ENCODE data around the gene TSN. TPM values are rescaled to one million over a fixed set of nuclear protein-coding genes. Genes with fewer than 3 reads are reported as not detected.

The TSN gene
- polyA plus RNA-seq, 1 of the 3 experiments (the other 2 are of a cell fraction), result 26.1 TPM

DNA sequence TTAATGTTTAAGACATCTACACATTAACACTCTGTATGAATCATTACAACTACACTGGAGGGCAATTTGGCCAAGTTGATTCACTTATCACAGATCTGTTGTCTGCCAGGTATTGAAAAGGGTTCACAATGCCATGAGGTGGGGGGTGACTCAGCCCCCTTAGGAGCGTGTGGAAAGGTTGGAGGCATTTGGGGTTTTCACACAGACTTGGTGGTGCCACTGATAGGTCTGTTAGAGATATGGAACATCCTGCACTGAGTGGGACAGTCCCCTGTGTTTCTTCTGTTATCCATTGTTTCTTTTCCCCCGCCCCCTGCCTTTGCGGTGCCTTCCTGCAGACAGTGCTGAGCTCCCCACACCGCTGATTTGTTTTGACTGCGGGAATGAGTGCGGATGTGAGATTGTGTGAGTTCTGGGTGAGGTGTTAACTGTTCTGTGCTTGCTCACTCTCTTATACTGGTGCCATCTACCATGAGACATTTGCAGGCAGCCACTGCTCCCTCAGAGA is 9.3 kb upstream of the TSN start:
- no peaks in the 10 kb centered on the region for H3K4me1 ChIP-seq (ENCODE audit: control insufficient read depth in 1 of 2, insufficient read depth in 2 of 2, low read depth in 1 of 2, low read length in 1 of 2)
- no peaks in the 10 kb centered on the region for H3F3A ChIP-seq (replicated peaks; ENCODE audit: insufficient read depth)
- 75% methylated on average over 6 of the region's 6 CpGs for whole genome bisulfite sequencing (ENCODE audit: low lambda C conversion rate)
- no peaks in the 10 kb centered on the region for H3K79me2 ChIP-seq (ENCODE audit: insufficient read depth)
- H3K27me3 ChIP-seq (ENCODE audit: insufficient read depth), result no peaks in the 10 kb centered on the region
- TF ChIP-seq TEAD4 (IDR thresholded peaks at IDR 0.05; ENCODE audit: borderline replicate concordance, insufficient read depth) (no peak), POLR2AphosphoS5 (IDR thresholded peaks at IDR 0.05; ENCODE audit: low read depth, low read length) (no peak), TAF1 (IDR thresholded peaks at IDR 0.05; ENCODE audit: borderline replicate concordance, low read depth, low read length) (no peak), TCF12 (IDR thresholded peaks at IDR 0.05) (no peak), RAD21 (IDR thresholded peaks at IDR 0.05; ENCODE audit: low read length) (no peak)
- TF ChIP-seq, protein P1, sequence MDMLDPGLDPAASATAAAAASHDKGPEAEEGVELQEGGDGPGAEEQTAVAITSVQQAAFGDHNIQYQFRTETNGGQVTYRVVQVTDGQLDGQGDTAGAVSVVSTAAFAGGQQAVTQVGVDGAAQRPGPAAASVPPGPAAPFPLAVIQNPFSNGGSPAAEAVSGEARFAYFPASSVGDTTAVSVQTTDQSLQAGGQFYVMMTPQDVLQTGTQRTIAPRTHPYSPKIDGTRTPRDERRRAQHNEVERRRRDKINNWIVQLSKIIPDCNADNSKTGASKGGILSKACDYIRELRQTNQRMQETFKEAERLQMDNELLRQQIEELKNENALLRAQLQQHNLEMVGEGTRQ (IDR thresholded peaks at IDR 0.05; ENCODE audit: borderline replicate concordance, low read depth, low read length), result no peak
- CTCF ChIA-PET, result no interaction called here
- no peak for DNase-seq
- POLR2A ChIA-PET, result no interaction called here
- H3K9me2 ChIP-seq, result no peaks in the 10 kb centered on the region
- no peak overlapping the region for H2AFZ ChIP-seq (ENCODE audit: low read depth)
- H3K9ac ChIP-seq, result no peak overlapping the region
- no peaks in the 10 kb centered on the region for H4K20me1 ChIP-seq (ENCODE audit: insufficient read depth)
- no peaks in the 10 kb centered on the region for H3K36me3 ChIP-seq (replicated peaks in 1 of 2; ENCODE audit: control insufficient read depth in 1 of 2, insufficient read depth in 2 of 2, low read length in 1 of 2)
- no peaks in the 10 kb centered on the region for H3K9me3 ChIP-seq
- no peak overlapping the region for H3K4me3 ChIP-seq (ENCODE audit: low read depth in 2 of 2, low read length in 1 of 2)
- H3K27ac ChIP-seq (ENCODE audit: low read depth in 2 of 2, low read length in 1 of 2), result no peak overlapping the region
- H3K4me2 ChIP-seq, result no peak overlapping the region

DNA sequence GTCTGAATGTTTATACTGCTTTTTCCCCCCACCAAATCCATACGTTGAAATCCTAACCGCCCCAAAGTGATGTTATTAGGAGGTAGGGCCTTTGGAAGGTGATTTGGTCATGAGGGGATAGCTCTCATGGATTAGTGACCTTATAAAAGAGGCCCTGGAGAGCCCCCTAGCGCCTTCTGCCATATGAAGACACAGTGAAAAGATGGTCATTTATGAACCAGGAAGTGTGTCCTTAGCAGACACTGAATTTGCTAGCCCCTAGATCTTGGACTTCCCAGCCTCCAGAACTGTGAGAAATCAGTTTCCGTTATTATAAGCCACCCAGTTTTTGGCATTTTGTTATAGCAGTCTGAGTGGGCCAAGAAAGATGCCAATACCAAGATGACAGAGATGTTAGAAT is 7.2 kb upstream of the TSN start:
- Histone ChIP-seq H3K4me2 (no peak overlapping the region), H3K4me1 (ENCODE audit: control insufficient read depth in 1 of 2, insufficient read depth in 2 of 2, low read depth in 1 of 2, low read length in 1 of 2) (no peaks in the 10 kb centered on the region), H3F3A (replicated peaks; ENCODE audit: insufficient read depth) (peaks cover 2% of the 10 kb centered on the region), H3K9me3 (no peaks in the 10 kb centered on the region), H3K79me2 (ENCODE audit: insufficient read depth) (no peaks in the 10 kb centered on the region), H4K20me1 (ENCODE audit: insufficient read depth) (no peaks in the 10 kb centered on the region), H3K9me2 (no peaks in the 10 kb centered on the region), H2AFZ (ENCODE audit: low read depth) (peak overlapping the region; percentile 68; the same call in 1 of the 2 replicates), H3K9ac (no peak overlapping the region), H3K27me3 (ENCODE audit: insufficient read depth) (no peaks in the 10 kb centered on the region), H3K36me3 (replicated peaks in 1 of 2; ENCODE audit: control insufficient read depth in 1 of 2, insufficient read depth in 2 of 2, low read length in 1 of 2) (no peaks in the 10 kb centered on the region), H3K27ac (ENCODE audit: low read depth in 2 of 2, low read length in 1 of 2) (no peak overlapping the region), H3K4me3 (ENCODE audit: low read depth in 2 of 2, low read length in 1 of 2) (no peak overlapping the region)
- no peak for DNase-seq
- 53% methylated on average over 4 of the region's 4 CpGs for WGBS (ENCODE audit: low lambda C conversion rate)
- POLR2A ChIA-PET, result interaction anchor here (0.6 kb wide), 1 partner anchor 289 kb away, joined by 3 read pairs; no protein-coding TSS in a partner anchor
- TF ChIP-seq RAD21 (IDR thresholded peaks at IDR 0.05; ENCODE audit: low read length), result peak; percentile 44
- TF ChIP-seq, protein P2, sequence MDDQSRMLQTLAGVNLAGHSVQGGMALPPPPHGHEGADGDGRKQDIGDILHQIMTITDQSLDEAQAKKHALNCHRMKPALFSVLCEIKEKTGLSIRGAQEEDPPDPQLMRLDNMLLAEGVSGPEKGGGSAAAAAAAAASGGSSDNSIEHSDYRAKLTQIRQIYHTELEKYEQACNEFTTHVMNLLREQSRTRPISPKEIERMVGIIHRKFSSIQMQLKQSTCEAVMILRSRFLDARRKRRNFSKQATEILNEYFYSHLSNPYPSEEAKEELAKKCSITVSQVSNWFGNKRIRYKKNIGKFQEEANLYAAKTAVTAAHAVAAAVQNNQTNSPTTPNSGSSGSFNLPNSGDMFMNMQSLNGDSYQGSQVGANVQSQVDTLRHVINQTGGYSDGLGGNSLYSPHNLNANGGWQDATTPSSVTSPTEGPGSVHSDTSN (IDR thresholded peaks at IDR 0.05), result no peak
- TF ChIP-seq, protein P3, sequence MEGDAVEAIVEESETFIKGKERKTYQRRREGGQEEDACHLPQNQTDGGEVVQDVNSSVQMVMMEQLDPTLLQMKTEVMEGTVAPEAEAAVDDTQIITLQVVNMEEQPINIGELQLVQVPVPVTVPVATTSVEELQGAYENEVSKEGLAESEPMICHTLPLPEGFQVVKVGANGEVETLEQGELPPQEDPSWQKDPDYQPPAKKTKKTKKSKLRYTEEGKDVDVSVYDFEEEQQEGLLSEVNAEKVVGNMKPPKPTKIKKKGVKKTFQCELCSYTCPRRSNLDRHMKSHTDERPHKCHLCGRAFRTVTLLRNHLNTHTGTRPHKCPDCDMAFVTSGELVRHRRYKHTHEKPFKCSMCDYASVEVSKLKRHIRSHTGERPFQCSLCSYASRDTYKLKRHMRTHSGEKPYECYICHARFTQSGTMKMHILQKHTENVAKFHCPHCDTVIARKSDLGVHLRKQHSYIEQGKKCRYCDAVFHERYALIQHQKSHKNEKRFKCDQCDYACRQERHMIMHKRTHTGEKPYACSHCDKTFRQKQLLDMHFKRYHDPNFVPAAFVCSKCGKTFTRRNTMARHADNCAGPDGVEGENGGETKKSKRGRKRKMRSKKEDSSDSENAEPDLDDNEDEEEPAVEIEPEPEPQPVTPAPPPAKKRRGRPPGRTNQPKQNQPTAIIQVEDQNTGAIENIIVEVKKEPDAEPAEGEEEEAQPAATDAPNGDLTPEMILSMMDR (IDR thresholded peaks at IDR 0.05), result peak; percentile 44
- TF ChIP-seq, protein P4, sequence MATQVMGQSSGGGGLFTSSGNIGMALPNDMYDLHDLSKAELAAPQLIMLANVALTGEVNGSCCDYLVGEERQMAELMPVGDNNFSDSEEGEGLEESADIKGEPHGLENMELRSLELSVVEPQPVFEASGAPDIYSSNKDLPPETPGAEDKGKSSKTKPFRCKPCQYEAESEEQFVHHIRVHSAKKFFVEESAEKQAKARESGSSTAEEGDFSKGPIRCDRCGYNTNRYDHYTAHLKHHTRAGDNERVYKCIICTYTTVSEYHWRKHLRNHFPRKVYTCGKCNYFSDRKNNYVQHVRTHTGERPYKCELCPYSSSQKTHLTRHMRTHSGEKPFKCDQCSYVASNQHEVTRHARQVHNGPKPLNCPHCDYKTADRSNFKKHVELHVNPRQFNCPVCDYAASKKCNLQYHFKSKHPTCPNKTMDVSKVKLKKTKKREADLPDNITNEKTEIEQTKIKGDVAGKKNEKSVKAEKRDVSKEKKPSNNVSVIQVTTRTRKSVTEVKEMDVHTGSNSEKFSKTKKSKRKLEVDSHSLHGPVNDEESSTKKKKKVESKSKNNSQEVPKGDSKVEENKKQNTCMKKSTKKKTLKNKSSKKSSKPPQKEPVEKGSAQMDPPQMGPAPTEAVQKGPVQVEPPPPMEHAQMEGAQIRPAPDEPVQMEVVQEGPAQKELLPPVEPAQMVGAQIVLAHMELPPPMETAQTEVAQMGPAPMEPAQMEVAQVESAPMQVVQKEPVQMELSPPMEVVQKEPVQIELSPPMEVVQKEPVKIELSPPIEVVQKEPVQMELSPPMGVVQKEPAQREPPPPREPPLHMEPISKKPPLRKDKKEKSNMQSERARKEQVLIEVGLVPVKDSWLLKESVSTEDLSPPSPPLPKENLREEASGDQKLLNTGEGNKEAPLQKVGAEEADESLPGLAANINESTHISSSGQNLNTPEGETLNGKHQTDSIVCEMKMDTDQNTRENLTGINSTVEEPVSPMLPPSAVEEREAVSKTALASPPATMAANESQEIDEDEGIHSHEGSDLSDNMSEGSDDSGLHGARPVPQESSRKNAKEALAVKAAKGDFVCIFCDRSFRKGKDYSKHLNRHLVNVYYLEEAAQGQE (IDR thresholded peaks at IDR 0.05; ENCODE audit: low read depth, low read length), result no peak
- TF ChIP-seq, protein P5, sequence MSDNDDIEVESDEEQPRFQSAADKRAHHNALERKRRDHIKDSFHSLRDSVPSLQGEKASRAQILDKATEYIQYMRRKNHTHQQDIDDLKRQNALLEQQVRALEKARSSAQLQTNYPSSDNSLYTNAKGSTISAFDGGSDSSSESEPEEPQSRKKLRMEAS (IDR thresholded peaks at IDR 0.05; ENCODE audit: low read depth), result no peak
- peak; percentile 40; the same call in 1 of the 2 replicates for TF ChIP-seq ELF1 (IDR thresholded peaks at IDR 0.05)
- CTCF ChIA-PET, result interaction anchor here (1.1 kb wide), 1 partner anchor 24 kb away, joined by 3 read pairs; no protein-coding TSS in a partner anchor

All from SK-N-SH (cell line).